A549 (cell line): ENCODE measurements around the gene ADCY2. TPM values are rescaled to one million over a fixed set of nuclear protein-coding genes. Genes with fewer than 3 reads are reported as not detected.

Experiments used
- ATAC-seq, 2 experiments: fragments of 200-7000 bp in 1 of 2; fragments of >200 bp in 1 of 2; cut with Nextera tagmentation in 1 of 2; cut with Tn5 transposase in 1 of 2; 3 replicates each; pipeline versions ENCODE4 v1.8.0 to v1.9.1; 2018 to 2020; ENCODE audit warnings: mild to moderate bottlenecking in 1 of 2, moderate library complexity in 1 of 2
- CTCF ChIA-PET: fragments of 300-600 bp; sonication (Branson Sonifier 250); formaldehyde crosslinking; extraction: SDS; loops from one replicate; lab custom pipeline; 2021; ENCODE audit warnings: antibody characterized with exemption, inconsistent platforms; lab: Yijun Ruan, JAX
- POLR2A ChIA-PET: fragments of 350-600 bp; formaldehyde crosslinking; extraction: SDS; loops from one replicate; lab custom pipeline; 2021; ENCODE audit warnings: antibody characterized with exemption, inconsistent platforms; lab: Yijun Ruan, JAX
- DNase-seq, 2 experiments: peaks; one replicate each; pipeline versions ENCODE4 v3.0.0 to v3.0.0-alpha.2; 2011 to 2016; ENCODE audit warnings: low read depth in 1 of 2, low spot score in 1 of 2
- FAIRE-seq: peaks from 2 replicates; lab custom pipeline; 2011; peaks lifted over from hg19 to GRCh38; lab: Jason Lieb, UNC
- H3K27ac ChIP-seq, 2 experiments: fragments of >200 bp; sonication (Bioruptor Twin); formaldehyde crosslinking; 3 replicates each; pipeline ENCODE4 v1.5.1; 2016 to 2017
- H3K4me1 ChIP-seq: fragments of >200 bp; sonication (Bioruptor Twin); formaldehyde crosslinking; 3 replicates; pipeline ENCODE4 v1.6.1; 2016
- H3K4me2 ChIP-seq: fragments of >200 bp; sonication (Bioruptor Twin); formaldehyde crosslinking; 3 replicates; pipeline ENCODE4 v1.6.1; 2016
- H3K4me3 ChIP-seq: fragments of >200 bp; sonication (Bioruptor Twin); formaldehyde crosslinking; 3 replicates; pipeline ENCODE4 v1.5.1; 2016
- H3K9me3 ChIP-seq: fragments of >200 bp; sonication (Bioruptor Twin); formaldehyde crosslinking; 3 replicates; pipeline ENCODE4 v1.6.1; 2016
- CHD2 ChIP-seq: fragments of 150-350 bp; IDR thresholded peaks from 2 replicates; pipeline ENCODE4 v1.6.1; 2014; ENCODE audit warnings: low read length; ENCODE audit not compliant: partially characterized antibody
- CHD4 ChIP-seq: fragments of 200-600 bp; sonication (generic); IDR thresholded peaks from 2 replicates; pipeline ENCODE4 v1.6.1; 2016; ENCODE audit warnings: antibody characterized with exemption, mild to moderate bottlenecking, borderline replicate concordance
- CTCF ChIP-seq: fragments of >200 bp; sonication (Bioruptor Twin); formaldehyde crosslinking; IDR thresholded peaks from 3 replicates; pipeline ENCODE4 v1.5.1; 2016
- EHMT2 ChIP-seq: fragments of 200-600 bp; sonication (generic); IDR thresholded peaks from 2 replicates; pipeline ENCODE4 v1.6.1; 2016; ENCODE audit warnings: antibody characterized with exemption, low read depth, mild to moderate bottlenecking, moderate library complexity
- ELK1 ChIP-seq: fragments of 150-350 bp; IDR thresholded peaks from 2 replicates; pipeline ENCODE4 v1.6.1; 2014; ENCODE audit warnings: low read depth, mild to moderate bottlenecking, low read length
- GATA3 ChIP-seq: IDR thresholded peaks from 2 replicates; pipeline ENCODE4 v1.6.1; 2012; ENCODE audit warnings: borderline replicate concordance
- HEYL ChIP-seq: fragments of 250-450 bp; sonication (Bioruptor Pico); IDR thresholded peaks from 2 replicates; pipeline ENCODE4 v1.8.0; 2021; ENCODE audit warnings: mild to moderate bottlenecking, moderate library complexity
- HOXB13 ChIP-seq: fragments of 250-450 bp; sonication (Bioruptor Pico); IDR thresholded peaks from 2 replicates; pipeline ENCODE4 v1.5.0; 2020; ENCODE audit warnings: low read depth, mild to moderate bottlenecking, moderate library complexity
- HOXB5 ChIP-seq: fragments of 250-450 bp; sonication (Bioruptor Pico); IDR thresholded peaks from 2 replicates; pipeline ENCODE4 v1.5.0; 2020; ENCODE audit warnings: mild to moderate bottlenecking, moderate library complexity
- KDM5A ChIP-seq: fragments of 200-600 bp; sonication (generic); IDR thresholded peaks from 2 replicates; pipeline ENCODE4 v1.6.1; 2016; ENCODE audit warnings: antibody characterized with exemption, mild to moderate bottlenecking
- MYC ChIP-seq: IDR thresholded peaks from 2 replicates; pipeline ENCODE4 v1.6.1; 2012; ENCODE audit warnings: mild to moderate bottlenecking, inconsistent platforms, low read length, improper control_type of control experiment, borderline replicate concordance
- POLR2A ChIP-seq: IDR thresholded peaks from 2 replicates; pipeline ENCODE4 v1.6.1; 2012; ENCODE audit warnings: mild to moderate bottlenecking, low read length
- POLR2AphosphoS2 ChIP-seq: conservative IDR thresholded peaks from 2 replicates; pipeline ENCODE4 v1.6.1; 2012; ENCODE audit warnings: low read length, improper control_type of control experiment, inconsistent platforms
- RARB ChIP-seq: fragments of 250-450 bp; sonication (Bioruptor Pico); IDR thresholded peaks from 2 replicates; pipeline ENCODE4 v1.8.0; 2021; ENCODE audit warnings: mild to moderate bottlenecking, moderate library complexity
- RFX5 ChIP-seq: fragments of 450-650 bp; IDR thresholded peaks from 2 replicates; pipeline ENCODE4 v1.7.1; 2014; ENCODE audit warnings: antibody characterized with exemption, mild to moderate bottlenecking, moderate library complexity
- SMC3 ChIP-seq: fragments of >200 bp; sonication (Bioruptor Twin); formaldehyde crosslinking; IDR thresholded peaks from 3 replicates; pipeline ENCODE4 v1.6.1; 2018; ENCODE audit warnings: inconsistent platforms
- USF2 ChIP-seq: fragments of 450-650 bp; IDR thresholded peaks from 2 replicates; pipeline ENCODE4 v1.6.1; 2014; ENCODE audit warnings: antibody characterized with exemption
- ZSCAN20 ChIP-seq: fragments of 250-450 bp; sonication (Bioruptor Pico); IDR thresholded peaks from 2 replicates; pipeline ENCODE4 v1.8.0; 2022; ENCODE audit warnings: mild to moderate bottlenecking, moderate library complexity
- WGBS: methylation state at CpG from one replicate; pipeline ENCODE4 v1.1.6; 2017; ENCODE audit errors: missing lambda C conversion rate; 5-methylcytosine and 5-hydroxymethylcytosine counted together
- polyA plus RNA-seq, 4 experiments: library from polyadenylated mRNA; depleted of rRNA in 3 of 4; stranded (reverse); fragments of >200 nt; fragmentation: RNase III in 1 of 4; extraction: RNeasy Plus Mini Kit Qiagen cat#74134 plus additional on column Dnase treatment in 1 of 4; gene quantifications; 2 replicates in 3 of 4; 3 replicates in 1 of 4; pipeline ENCODE4 v1.2.3, GENCODE V29; 2011 to 2017

The ADCY2 gene
- polyA plus RNA-seq, 2 of the 4 experiments (the other 2 are of a cell fraction), result not detected

- DNase-seq (no peak), ATAC-seq (no peak), FAIRE-seq (no peak)
- CTCF ChIA-PET, result no interaction called here
- Histone ChIP-seq H3K4me3 (no peak overlapping the region), H3K27ac (no peak overlapping the region), H3K4me1 (no peaks in the 10 kb centered on the region), H3K4me2 (no peak overlapping the region), H3K9me3 (peaks cover 5% of the 10 kb centered on the region; the same call in 1 of the 3 replicates)
- no peak for TF ChIP-seq POLR2AphosphoS2
- TF ChIP-seq SMC3, result no peak
- TF ChIP-seq HEYL (CRISPR knock-in tag), result no peak
- TF ChIP-seq ELK1, result no peak
- TF ChIP-seq MYC, result no peak
- no peak for TF ChIP-seq POLR2A
- TF ChIP-seq HOXB5 (CRISPR knock-in tag), result no peak
- no peak for TF ChIP-seq CTCF
- no peak for TF ChIP-seq CHD2
- TF ChIP-seq EHMT2, result no peak
- 21% methylated on average over 6 of the region's 6 CpGs for WGBS
- POLR2A ChIA-PET, result no interaction called here
Measured at GRCh38 chr5:7705736-7706135, 309.8 kb downstream of the ADCY2 start.

GRCh38 chr5:7706256-7706655, 310.3 kb downstream of the ADCY2 start:
- ChIA-PET CTCF (no interaction called here), POLR2A (no interaction called here)
- 13% methylated on average over 4 of the region's 4 CpGs for WGBS
- peak; percentile 32; the same call in 1 of the 2 replicates for TF ChIP-seq USF2
- no peak for TF ChIP-seq ZSCAN20 (CRISPR knock-in tag)
- Histone ChIP-seq H3K9me3 (peaks cover 5% of the 10 kb centered on the region; the same call in 1 of the 3 replicates), H3K27ac (no peak overlapping the region), H3K4me3 (no peak overlapping the region), H3K4me1 (no peaks in the 10 kb centered on the region), H3K4me2 (no peak overlapping the region)
- no peak for FAIRE-seq
- DNase-seq, result no peak
- no peak for ATAC-seq

GRCh38 chr5:7714119-7714518, 318.2 kb downstream of the ADCY2 start:
- no peaks in the 10 kb centered on the region for H3K4me1 ChIP-seq
- FAIRE-seq (no peak), ATAC-seq (no peak), DNase-seq (no peak)
- POLR2A ChIA-PET, result no interaction called here
- TF ChIP-seq HOXB13 (CRISPR knock-in tag) (no peak), CHD4 (no peak)
- H3K4me2 ChIP-seq, result no peak overlapping the region
- WGBS, result 41% methylated on average over 6 of the region's 6 CpGs
- CTCF ChIA-PET, result no interaction called here
- no peak overlapping the region for H3K4me3 ChIP-seq
- no peak overlapping the region for H3K27ac ChIP-seq
- no peaks in the 10 kb centered on the region for H3K9me3 ChIP-seq

GRCh38 chr5:7714697-7715096, 318.8 kb downstream of the ADCY2 start:
- no peak overlapping the region for H3K4me2 ChIP-seq
- POLR2A ChIA-PET, result no interaction called here
- no peaks in the 10 kb centered on the region for H3K4me1 ChIP-seq
- no peak overlapping the region for H3K4me3 ChIP-seq
- FAIRE-seq (no peak), ATAC-seq (no peak), DNase-seq (no peak)
- H3K27ac ChIP-seq, result no peak overlapping the region
- CTCF ChIA-PET, result no interaction called here
- TF ChIP-seq RFX5 (no peak), RARB (CRISPR knock-in tag) (no peak), GATA3 (no peak), KDM5A (no peak), USF2 (no peak)
- no peaks in the 10 kb centered on the region for H3K9me3 ChIP-seq
